ENCODE results near the gene SDF2L1. TPM values are rescaled to one million over a fixed set of nuclear protein-coding genes. Genes with fewer than 3 reads are reported as not detected.
A peak's percentile ranks its signal among the peaks of the same experiment; 100 is the strongest.
"Not testable (repeated sequence)": the region's sequence is repeated elsewhere in the genome, so short reads cannot be mapped to it uniquely, and the experiment has no call there.

SDF2L1 gene
- total RNA-seq, 2 donors from 2014 or later = 22.8 to 29.9 TPM

GRCh38 chr22:21635771-21636510 is 6.2 kb upstream of the SDF2L1 start:
- Mint-ChIP-seq H3K4me1 (ENCODE audit: low read depth) (peaks cover 14% of the 10 kb centered on the region), H3K9me3 (no peaks in the 10 kb centered on the region), H3K4me3 (no peak overlapping the region), H3K27me3 (ENCODE audit: low read depth) (peaks cover 3% of the 10 kb centered on the region), H3K27ac (no peak overlapping the region), H3K36me3 (ENCODE audit: insufficient read depth in 2 of 2) (no peaks in the 10 kb centered on the region)
- no peak for ATAC-seq (replicated peaks in 1 of 2)
- no peak for DNase-seq

- H3K4me3 Mint-ChIP-seq = no peak overlapping the region
- peaks cover 14% of the 10 kb centered on the region for H3K4me1 Mint-ChIP-seq (ENCODE audit: low read depth)
- H3K9me3 Mint-ChIP-seq = no peaks in the 10 kb centered on the region
- no peak for ATAC-seq (replicated peaks in 1 of 2)
- no peak overlapping the region for H3K27ac Mint-ChIP-seq
- no peak for DNase-seq
- H3K36me3 Mint-ChIP-seq (ENCODE audit: insufficient read depth in 2 of 2) = no peaks in the 10 kb centered on the region
- H3K27me3 Mint-ChIP-seq (ENCODE audit: low read depth) = peaks cover 9% of the 10 kb centered on the region
Observed at GRCh38 chr22:21636629-21637218, 5.4 kb upstream of the SDF2L1 start.

GRCh38 chr22:21637450-21637849 is 4.7 kb upstream of the SDF2L1 start:
- peaks cover 15% of the 10 kb centered on the region for H3K4me1 Mint-ChIP-seq (ENCODE audit: low read depth)
- H3K36me3 Mint-ChIP-seq (ENCODE audit: insufficient read depth in 2 of 2); H3K27me3 Mint-ChIP-seq (ENCODE audit: low read depth); H3K27ac Mint-ChIP-seq; DNase-seq; ATAC-seq (replicated peaks in 1 of 2); H3K9me3 Mint-ChIP-seq; H3K4me3 Mint-ChIP-seq: not testable (repeated sequence)

GRCh38 chr22:21639359-21639758 is 2.7 kb upstream of the SDF2L1 start:
- no peaks in the 10 kb centered on the region for H3K9me3 Mint-ChIP-seq
- H3K27me3 Mint-ChIP-seq (ENCODE audit: low read depth) = peaks cover 9% of the 10 kb centered on the region
- ATAC-seq (replicated peaks in 1 of 2) (no peak), DNase-seq (no peak)
- no peak overlapping the region for H3K4me3 Mint-ChIP-seq
- peaks cover 1 to 2% of the 10 kb centered on the region in 2 donors for H3K36me3 Mint-ChIP-seq (ENCODE audit: insufficient read depth in 2 of 2)
- no peak overlapping the region for H3K27ac Mint-ChIP-seq
- H3K4me1 Mint-ChIP-seq (ENCODE audit: low read depth) = peaks cover 22% of the 10 kb centered on the region

GRCh38 chr22:21640810-21641209 is 1.3 kb upstream of the SDF2L1 start:
- peaks cover 1 to 2% of the 10 kb centered on the region in 2 donors for H3K36me3 Mint-ChIP-seq (ENCODE audit: insufficient read depth in 2 of 2)
- ATAC-seq (replicated peaks in 1 of 2) (no peak), DNase-seq (no peak)
- no peak overlapping the region for H3K27ac Mint-ChIP-seq
- no peaks in the 10 kb centered on the region for H3K9me3 Mint-ChIP-seq
- peaks cover 9% of the 10 kb centered on the region for H3K27me3 Mint-ChIP-seq (ENCODE audit: low read depth)
- peak overlapping the region; percentile 66 to 97 for H3K4me3 Mint-ChIP-seq
- H3K4me1 Mint-ChIP-seq (ENCODE audit: low read depth) = peaks cover 22% of the 10 kb centered on the region

GRCh38 chr22:21641417-21641788 is 699 bp upstream of the SDF2L1 start:
- peaks cover 1 to 2% of the 10 kb centered on the region in 2 donors for H3K36me3 Mint-ChIP-seq (ENCODE audit: insufficient read depth in 2 of 2)
- DNase-seq (no peak), ATAC-seq (replicated peaks in 1 of 2) (no peak)
- peak overlapping the region; percentile 66 to 97 for H3K4me3 Mint-ChIP-seq
- H3K27me3 Mint-ChIP-seq (ENCODE audit: low read depth) = peaks cover 9% of the 10 kb centered on the region
- H3K4me1 Mint-ChIP-seq (ENCODE audit: low read depth) = peaks cover 22% of the 10 kb centered on the region
- no peak overlapping the region for H3K27ac Mint-ChIP-seq
- no peaks in the 10 kb centered on the region for H3K9me3 Mint-ChIP-seq

- H3K9me3 Mint-ChIP-seq = no peaks in the 10 kb centered on the region
- ATAC-seq (replicated peaks in 1 of 2) (peak; percentile 4 to 8), DNase-seq (peak; percentile 70 to 71)
- H3K36me3 Mint-ChIP-seq (ENCODE audit: insufficient read depth in 2 of 2) = peaks cover 2 to 4% of the 10 kb centered on the region in 2 donors
- peaks cover 9% of the 10 kb centered on the region for H3K27me3 Mint-ChIP-seq (ENCODE audit: low read depth)
- peak overlapping the region; percentile 66 to 97 for H3K4me3 Mint-ChIP-seq
- H3K27ac Mint-ChIP-seq = peak overlapping the region; percentile 44
- peaks cover 22% of the 10 kb centered on the region for H3K4me1 Mint-ChIP-seq (ENCODE audit: low read depth)
Observed at GRCh38 chr22:21642584-21643448, 714 bp downstream of the SDF2L1 start.

GRCh38 chr22:21643533-21644357 is 1.6 kb downstream of the SDF2L1 start:
- Mint-ChIP-seq H3K27me3 (ENCODE audit: low read depth) (peaks cover 9% of the 10 kb centered on the region), H3K27ac (no peak overlapping the region), H3K4me3 (peak overlapping the region; percentile 66 to 97), H3K9me3 (no peaks in the 10 kb centered on the region), H3K36me3 (ENCODE audit: insufficient read depth in 2 of 2) (peaks cover 4 to 6% of the 10 kb centered on the region in 2 donors), H3K4me1 (ENCODE audit: low read depth) (peaks cover 22% of the 10 kb centered on the region)
- DNase-seq (no peak), ATAC-seq (replicated peaks in 1 of 2) (no peak)

GRCh38 chr22:21645513-21645912 is 3.4 kb downstream of the SDF2L1 start:
- ATAC-seq (replicated peaks in 1 of 2); H3K36me3 Mint-ChIP-seq (ENCODE audit: insufficient read depth in 2 of 2); DNase-seq; H3K27ac Mint-ChIP-seq; H3K27me3 Mint-ChIP-seq (ENCODE audit: low read depth); H3K9me3 Mint-ChIP-seq; H3K4me3 Mint-ChIP-seq: not testable (repeated sequence)
- H3K4me1 Mint-ChIP-seq (ENCODE audit: low read depth) = peaks cover 25% of the 10 kb centered on the region

GRCh38 chr22:21646608-21647590 is 4.8 kb downstream of the SDF2L1 start:
- H3K4me1 Mint-ChIP-seq (ENCODE audit: low read depth) = peaks cover 28% of the 10 kb centered on the region
- peak; percentile 75 to 77 for DNase-seq
- no peaks in the 10 kb centered on the region for H3K27me3 Mint-ChIP-seq (ENCODE audit: low read depth)
- ATAC-seq (replicated peaks in 1 of 2) = peak in 1 of 2 donors; percentile 13
- no peaks in the 10 kb centered on the region for H3K9me3 Mint-ChIP-seq
- H3K36me3 Mint-ChIP-seq (ENCODE audit: insufficient read depth in 2 of 2) = peaks cover 8 to 9% of the 10 kb centered on the region in 2 donors
- no peak overlapping the region for H3K27ac Mint-ChIP-seq
- H3K4me3 Mint-ChIP-seq = no peak overlapping the region

GRCh38 chr22:21650280-21650679 is 8.2 kb downstream of the SDF2L1 start:
- Mint-ChIP-seq H3K4me3 (peak overlapping the region; percentile 95 to 99), H3K9me3 (no peaks in the 10 kb centered on the region), H3K27me3 (ENCODE audit: low read depth) (no peaks in the 10 kb centered on the region), H3K36me3 (ENCODE audit: insufficient read depth in 2 of 2) (peaks cover 7% of the 10 kb centered on the region in 2 donors), H3K4me1 (ENCODE audit: low read depth) (peaks cover 17% of the 10 kb centered on the region), H3K27ac (no peak overlapping the region)
- DNase-seq (no peak), ATAC-seq (replicated peaks in 1 of 2) (no peak)

Measured in activated T-cell treated with anti-CD3 and anti-CD28 coated beads, Interleukin-2, amount 50 U/mL, for 72 hours (primary cell).